GM13977 (cell line): ENCODE results near the gene ZBED6.

Experiments
- DNase-seq: peaks from one replicate; pipeline ENCODE4 v3.0.0; 2012; ENCODE audit warnings: low spot score
- in situ Hi-C: fragments of 300-500 bp; cut with MboI; formaldehyde crosslinking; loops from one replicate; pipeline ENCODE4 v1.12.0; 2022; ENCODE audit warnings: low sequenced_read_pairs, low pct_unique_long_range_greater_than_20kb, mixed read lengths, inconsistent platforms; ENCODE audit not compliant: unreplicated experiment
- TF ChIP-seq, protein P1 (sequence below): IDR thresholded peaks from 2 replicates; pipeline ENCODE4 v1.5.1; 2012; ENCODE audit warnings: mild to moderate bottlenecking, control low read depth; ENCODE audit not compliant: insufficient read depth; ENCODE audit errors: extremely low read depth, missing control alignments

Gene ZBED6

DNA sequence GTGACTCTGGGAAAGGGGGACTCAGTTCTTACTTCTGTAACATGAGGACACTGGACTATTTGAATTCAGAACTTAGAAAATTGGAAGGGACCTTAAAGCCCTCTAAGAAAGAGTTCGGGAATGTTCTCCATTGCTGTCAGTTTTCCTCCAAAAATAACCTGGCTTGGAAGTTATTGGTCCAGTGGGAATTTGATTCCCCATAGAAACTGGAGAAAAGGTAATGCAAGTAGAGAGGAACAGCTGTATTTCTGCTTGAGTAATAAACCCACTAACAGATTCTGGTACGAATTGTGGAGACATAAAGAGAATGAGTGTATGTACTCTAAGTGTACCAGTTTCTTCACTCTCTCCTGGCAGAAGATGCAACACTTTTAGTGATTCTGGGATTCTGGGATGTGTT is 1.8 kb downstream of the ZBED6 start:
- no peak for DNase-seq
- in situ Hi-C loops, result no loop called here
- TF ChIP-seq, protein P1, sequence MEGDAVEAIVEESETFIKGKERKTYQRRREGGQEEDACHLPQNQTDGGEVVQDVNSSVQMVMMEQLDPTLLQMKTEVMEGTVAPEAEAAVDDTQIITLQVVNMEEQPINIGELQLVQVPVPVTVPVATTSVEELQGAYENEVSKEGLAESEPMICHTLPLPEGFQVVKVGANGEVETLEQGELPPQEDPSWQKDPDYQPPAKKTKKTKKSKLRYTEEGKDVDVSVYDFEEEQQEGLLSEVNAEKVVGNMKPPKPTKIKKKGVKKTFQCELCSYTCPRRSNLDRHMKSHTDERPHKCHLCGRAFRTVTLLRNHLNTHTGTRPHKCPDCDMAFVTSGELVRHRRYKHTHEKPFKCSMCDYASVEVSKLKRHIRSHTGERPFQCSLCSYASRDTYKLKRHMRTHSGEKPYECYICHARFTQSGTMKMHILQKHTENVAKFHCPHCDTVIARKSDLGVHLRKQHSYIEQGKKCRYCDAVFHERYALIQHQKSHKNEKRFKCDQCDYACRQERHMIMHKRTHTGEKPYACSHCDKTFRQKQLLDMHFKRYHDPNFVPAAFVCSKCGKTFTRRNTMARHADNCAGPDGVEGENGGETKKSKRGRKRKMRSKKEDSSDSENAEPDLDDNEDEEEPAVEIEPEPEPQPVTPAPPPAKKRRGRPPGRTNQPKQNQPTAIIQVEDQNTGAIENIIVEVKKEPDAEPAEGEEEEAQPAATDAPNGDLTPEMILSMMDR, result no peak

DNA sequence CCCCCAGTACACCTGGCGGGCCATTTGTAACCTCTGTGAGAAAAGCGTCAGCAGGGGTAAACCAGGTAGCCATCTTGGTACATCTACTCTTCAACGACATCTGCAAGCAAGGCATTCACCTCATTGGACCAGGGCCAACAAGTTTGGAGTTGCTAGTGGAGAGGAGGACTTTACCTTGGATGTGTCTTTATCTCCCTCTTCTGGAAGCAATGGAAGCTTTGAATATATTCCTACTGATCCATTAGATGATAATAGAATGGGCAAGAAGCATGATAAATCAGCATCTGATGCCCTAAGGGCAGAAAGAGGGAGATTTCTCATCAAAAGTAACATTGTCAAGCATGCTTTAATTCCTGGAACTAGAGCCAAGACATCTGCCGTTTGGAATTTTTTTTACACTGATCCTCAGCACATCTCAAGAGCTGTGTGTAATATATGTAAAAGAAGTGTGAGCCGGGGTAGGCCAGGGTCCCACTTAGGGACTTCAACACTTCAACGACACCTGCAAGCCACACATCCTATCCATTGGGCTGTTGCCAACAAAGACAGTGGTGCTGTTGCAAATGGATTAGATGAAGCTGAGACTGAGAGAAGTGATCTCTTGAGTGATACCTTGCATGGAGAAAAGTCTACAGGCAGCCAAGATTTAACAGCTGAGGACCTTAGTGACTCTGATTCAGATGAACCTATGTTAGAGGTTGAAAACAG is 2.7 kb downstream of the ZBED6 start:
- TF ChIP-seq, protein P1, result no peak
- no peak for DNase-seq
- in situ Hi-C loops, result no loop called here

GRCh38 chr1:203799157-203799556 is 3.7 kb downstream of the ZBED6 start:
- DNase-seq, result no peak
- TF ChIP-seq, protein P1, result no peak
- in situ Hi-C loops, result no loop called here

DNA sequence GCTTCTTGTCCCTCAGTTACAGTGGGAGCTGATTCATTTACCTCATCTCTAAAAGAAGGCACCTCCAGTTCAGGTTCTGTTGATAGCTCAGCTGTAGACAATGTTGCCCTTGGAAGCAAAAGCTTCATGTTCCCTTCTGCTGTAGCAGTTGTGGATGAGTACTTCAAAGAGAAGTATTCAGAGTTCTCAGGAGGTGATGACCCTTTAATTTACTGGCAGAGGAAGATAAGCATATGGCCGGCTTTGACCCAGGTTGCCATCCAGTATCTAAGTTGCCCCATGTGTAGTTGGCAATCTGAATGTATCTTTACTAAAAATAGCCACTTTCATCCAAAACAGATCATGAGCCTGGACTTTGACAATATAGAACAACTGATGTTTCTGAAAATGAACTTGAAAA is 4.5 kb downstream of the ZBED6 start:
- TF ChIP-seq, protein P1, result no peak
- DNase-seq, result no peak

DNA sequence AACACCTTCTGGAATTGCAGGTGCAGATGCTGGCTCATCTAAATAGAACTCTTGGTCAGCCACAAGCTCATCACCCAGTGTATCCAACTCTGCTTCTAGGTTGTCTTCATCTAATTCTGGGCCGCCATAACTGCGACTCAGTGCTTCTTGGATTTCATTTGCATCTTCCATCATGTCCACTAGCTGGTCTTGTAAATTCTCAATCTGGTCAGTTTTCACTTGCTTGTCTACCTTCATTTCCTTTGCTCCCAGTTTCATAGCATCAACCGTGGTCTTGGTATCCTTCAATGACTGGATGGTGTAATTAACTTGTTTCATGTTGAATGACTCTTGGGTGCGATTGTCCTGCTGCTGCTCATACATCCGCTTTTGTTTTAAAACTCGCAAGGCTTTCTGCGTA is 10.3 kb downstream of the ZBED6 start:
- DNase-seq, result no peak
- in situ Hi-C loops, result no loop called here
- TF ChIP-seq, protein P1, result no peak

More for the DNA sequence above, 4.5 kb downstream of the ZBED6 start:
- in situ Hi-C loops, result no loop called here

DNA sequence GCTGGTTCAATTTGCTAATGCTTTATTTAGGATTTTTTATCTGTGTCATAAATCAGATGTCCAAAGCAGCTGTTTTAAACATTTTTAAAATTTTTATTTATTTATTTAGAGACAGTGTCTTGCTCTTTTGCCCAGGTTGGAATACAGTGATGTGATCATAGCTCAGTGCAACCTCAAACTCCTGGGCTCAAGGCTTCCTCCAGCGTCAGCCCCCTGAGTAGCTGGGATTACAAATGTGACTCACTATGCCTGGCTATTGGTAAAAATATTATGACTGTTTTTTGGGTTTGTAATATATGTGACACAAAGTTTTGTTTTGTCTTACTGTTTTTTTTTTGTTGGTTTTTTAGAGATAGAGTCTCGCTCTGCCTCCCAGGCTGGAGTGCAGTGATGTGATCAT is 11.8 kb downstream of the ZBED6 start:
- DNase-seq, result no peak
- TF ChIP-seq, protein P1, result no peak
- in situ Hi-C loops, result no loop called here
